GM19438 (cell line): ENCODE results near the gene C2CD2.
"Not testable (repeated sequence)": the region's sequence is repeated elsewhere in the genome, so short reads cannot be mapped to it uniquely, and the experiment has no call there.

Source experiments
- ATAC-seq: cut with Tn5 transposase; IDR thresholded peaks from one replicate; pipeline ENCODE4 v1.9.1; 2021; ENCODE audit warnings: low read depth; ENCODE audit not compliant: unreplicated experiment

The C2CD2 gene

GRCh38 chr21:41953831-41954653 lies at the start of gene C2CD2:
Gene C2CD2 (minus strand): TSS chr21:41954018. CDS start chr21:41953648, 370 bp downstream.
- peak; percentile 59 for ATAC-seq

- ATAC-seq: no peak
Observed at GRCh38 chr21:42003051-42003461, 49.2 kb upstream of the C2CD2 start.

GRCh38 chr21:42002421-42002958 lies 48.7 kb upstream of the C2CD2 start:
- ATAC-seq: peak; percentile 60

GRCh38 chr21:42001781-42002180 lies 48.0 kb upstream of the C2CD2 start:
- no peak for ATAC-seq

GRCh38 chr21:42000908-42001307 lies 47.1 kb upstream of the C2CD2 start:
- no peak for ATAC-seq

- ATAC-seq: no peak
Observed at GRCh38 chr21:41997657-41998056, 43.8 kb upstream of the C2CD2 start.

- ATAC-seq: no peak
Observed at GRCh38 chr21:41995577-41995976, 41.8 kb upstream of the C2CD2 start.

- not testable (repeated sequence) for ATAC-seq
Observed at GRCh38 chr21:41994613-41995012, 40.8 kb upstream of the C2CD2 start.

GRCh38 chr21:41993744-41994143 lies 39.9 kb upstream of the C2CD2 start:
- no peak for ATAC-seq

- no peak for ATAC-seq
Observed at GRCh38 chr21:41992576-41992975, 38.8 kb upstream of the C2CD2 start.

GRCh38 chr21:41991659-41992058 lies 37.8 kb upstream of the C2CD2 start:
- no peak for ATAC-seq

GRCh38 chr21:41989698-41990097 lies 35.9 kb upstream of the C2CD2 start:
- no peak for ATAC-seq

- no peak for ATAC-seq
Observed at GRCh38 chr21:41987310-41987709, 33.5 kb upstream of the C2CD2 start.

- ATAC-seq: no peak
Observed at GRCh38 chr21:41985662-41986416, 32.0 kb upstream of the C2CD2 start.

GRCh38 chr21:41983229-41983628 lies 29.4 kb upstream of the C2CD2 start:
- no peak for ATAC-seq

GRCh38 chr21:41980561-41980960 lies 26.7 kb upstream of the C2CD2 start:
- no peak for ATAC-seq

GRCh38 chr21:41979751-41980369 lies 26.0 kb upstream of the C2CD2 start:
- ATAC-seq: no peak

- no peak for ATAC-seq
Observed at GRCh38 chr21:41979335-41979734, 25.5 kb upstream of the C2CD2 start.

GRCh38 chr21:41977034-41977950 lies 23.5 kb upstream of the C2CD2 start:
- no peak for ATAC-seq

- ATAC-seq: no peak
Observed at GRCh38 chr21:41976611-41977010, 22.8 kb upstream of the C2CD2 start.
